HepG2 (cell line): Measurements from ENCODE around the gene TPD52L2. TPM values are rescaled to one million over a fixed set of nuclear protein-coding genes. Genes with fewer than 3 reads are reported as not detected.

Source experiments
- CREM ChIP-seq, 2 experiments: sonication (generic) in 1 of 2; formaldehyde crosslinking in 1 of 2; IDR thresholded peaks; 2 replicates each; pipeline versions ENCODE4 v1.4.0 to v1.6.1; 2016 to 2020; ENCODE audit warnings: antibody characterized with exemption in 1 of 2, mild to moderate bottlenecking in 1 of 2, missing genetic modification reagents in 1 of 2
- CTCF ChIP-seq: sonication (generic); formaldehyde crosslinking; IDR thresholded peaks from 2 replicates; pipeline ENCODE4 v1.5.0; 2020; ENCODE audit warnings: mild to moderate bottlenecking, missing genetic modification reagents, moderate library complexity
- DMAP1 ChIP-seq: IDR thresholded peaks from 2 replicates; pipeline ENCODE4 v1.6.1; 2016
- GMEB2 ChIP-seq: IDR thresholded peaks from 2 replicates; pipeline ENCODE4 v1.6.1; 2016; ENCODE audit warnings: missing biosample characterization, missing genetic modification reagents, low read depth
- GTF3A ChIP-seq: sonication (generic); formaldehyde crosslinking; conservative IDR thresholded peaks from 2 replicates; pipeline ENCODE4 v1.4.0; 2020; ENCODE audit warnings: mild to moderate bottlenecking, missing genetic modification reagents
- HNF4G ChIP-seq, 2 experiments: sonication (generic) in 1 of 2; formaldehyde crosslinking in 1 of 2; IDR thresholded peaks; 2 replicates each; pipeline versions ENCODE4 v1.4.0 to v1.6.1; 2011 to 2020; ENCODE audit warnings: borderline replicate concordance in 2 of 2, low read depth in 2 of 2, mild to moderate bottlenecking in 2 of 2, low read length in 1 of 2, missing genetic modification reagents in 1 of 2, moderate library complexity in 1 of 2
- NFYC ChIP-seq: IDR thresholded peaks from 2 replicates; pipeline ENCODE4 v1.6.1; 2016; ENCODE audit warnings: missing genetic modification reagents, missing compliant biosample characterization
- NR2F6 ChIP-seq, 2 experiments: IDR thresholded peaks; 2 replicates each; pipeline ENCODE4 v1.6.1; 2016; ENCODE audit warnings: antibody characterized with exemption in 1 of 2, mild to moderate bottlenecking in 1 of 2
- PHF21A ChIP-seq: sonication (generic); formaldehyde crosslinking; IDR thresholded peaks from 2 replicates; pipeline ENCODE4 v1.5.0; 2020; ENCODE audit warnings: mild to moderate bottlenecking, missing genetic modification reagents
- POLR2A ChIP-seq, 2 experiments: IDR thresholded peaks; 2 replicates each; pipeline ENCODE4 v1.6.1; 2011; ENCODE audit warnings: low read depth in 2 of 2, low read length in 2 of 2, mild to moderate bottlenecking in 1 of 2, moderate library complexity in 1 of 2; ENCODE audit not compliant: insufficient read depth in 1 of 2
- SRF ChIP-seq: IDR thresholded peaks from 2 replicates; pipeline ENCODE4 v1.6.1; 2011; ENCODE audit warnings: mild to moderate bottlenecking, low read depth, low read length, moderate library complexity
- ZNF180 ChIP-seq: sonication (generic); formaldehyde crosslinking; IDR thresholded peaks from 2 replicates; pipeline ENCODE4 v1.4.0; 2020; ENCODE audit warnings: low read depth, missing genetic modification reagents, borderline replicate concordance
- ZNF766 ChIP-seq: sonication (generic); formaldehyde crosslinking; IDR thresholded peaks from 2 replicates; pipeline ENCODE4 v1.5.0; 2020; ENCODE audit warnings: missing genetic modification reagents, borderline replicate concordance
- ZNF792 ChIP-seq: IDR thresholded peaks from 2 replicates; pipeline ENCODE4 v1.6.1; 2016
- ZNF883 ChIP-seq: sonication (generic); formaldehyde crosslinking; IDR thresholded peaks from 2 replicates; pipeline ENCODE4 v1.5.1; 2020; ENCODE audit warnings: mild to moderate bottlenecking, missing genetic modification reagents; ENCODE audit errors: not compliant biosample characterization
- polyA plus RNA-seq, 8 experiments: library from polyadenylated mRNA; depleted of rRNA in 3 of 8; stranded (reverse) in 7 of 8; unstranded in 1 of 8; fragments of >200 nt; fragmentation: Illumina TruSeq in 4 of 8; extraction: Trizol in 4 of 8; gene quantifications; 2 replicates each; pipeline versions ENCODE4 v1.2.1 to v1.2.3, GENCODE V29; 2011 to 2016; ENCODE audit warnings: low read depth in 4 of 8, missing spikeins in 1 of 8, mixed read lengths in 1 of 8; ENCODE audit not compliant: insufficient read depth in 1 of 8
- total RNA-seq, 5 experiments: library from RNA; depleted of rRNA; stranded (reverse); fragments of >200 nt; fragmentation: Illumina TruSeq; extraction: Trizol; gene quantifications; 2 replicates each; pipeline ENCODE4 v1.2.3, GENCODE V29; 2016; ENCODE audit warnings: low read depth in 1 of 5
- TF ChIP-seq, protein P1 (sequence below): sonication (generic); formaldehyde crosslinking; IDR thresholded peaks from 2 replicates; pipeline ENCODE4 v1.4.0; 2020; ENCODE audit warnings: missing genetic modification reagents, borderline replicate concordance
- TF ChIP-seq, protein P2 (sequence below): sonication (generic); formaldehyde crosslinking; IDR thresholded peaks from 2 replicates; pipeline ENCODE4 v1.8.0; 2022; ENCODE audit warnings: missing genetic modification reagents, mild to moderate bottlenecking, borderline replicate concordance
- TF ChIP-seq, protein P3 (sequence below): sonication (generic); formaldehyde crosslinking; IDR thresholded peaks from 2 replicates; pipeline ENCODE4 v1.5.0; 2020; ENCODE audit warnings: mild to moderate bottlenecking, missing genetic modification reagents

The TPD52L2 gene
- total and polyA plus RNA-seq, 2 of the 13 experiments (the other 11 are each of a cell fraction or from before 2014, with no cell fraction given): 156 to 184 TPM

DNA sequence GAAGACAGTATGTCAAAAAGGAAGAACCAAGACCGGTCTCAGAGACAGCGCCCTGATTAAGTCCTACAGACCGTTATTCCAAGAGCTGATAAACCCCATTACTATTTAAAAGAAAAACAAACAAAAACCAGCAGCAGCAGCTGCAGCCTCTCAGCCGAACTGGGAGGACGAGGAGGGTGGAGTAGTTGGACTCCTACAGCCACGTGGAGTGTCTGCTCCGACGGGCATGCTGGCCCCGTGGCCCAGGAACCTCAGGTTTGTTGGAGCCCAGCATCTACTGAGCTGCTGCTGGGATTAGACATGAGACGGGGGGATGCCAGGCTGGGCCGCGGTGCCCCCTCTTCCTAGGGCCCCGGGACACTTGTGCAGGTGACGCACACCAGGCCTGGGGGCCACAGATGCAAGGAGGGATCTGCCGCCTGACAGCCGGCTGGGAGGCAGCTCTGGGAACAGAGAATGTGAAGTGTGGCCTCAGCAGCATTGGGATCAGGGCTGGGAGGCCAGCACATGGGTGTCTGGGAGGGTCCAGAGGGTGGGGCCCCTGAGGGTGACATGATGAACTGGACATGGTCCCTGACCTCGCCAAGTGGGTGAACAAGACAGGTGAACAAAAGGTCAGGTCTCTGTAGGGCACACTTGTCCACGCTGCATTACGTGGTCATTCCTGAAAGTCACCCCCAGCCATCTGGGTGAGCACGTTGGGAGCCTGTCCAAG is 31.1 kb upstream of the TPD52L2 start (continued):
- no peak for TF ChIP-seq CTCF (CRISPR knock-in tag)
- TF ChIP-seq HNF4G (IDR thresholded peaks at IDR 0.05; ENCODE audit: borderline replicate concordance, low read depth, low read length): no peak
- TF ChIP-seq HNF4G (CRISPR knock-in tag; IDR thresholded peaks at IDR 0.05; ENCODE audit: borderline replicate concordance, low read depth): no peak
- TF ChIP-seq, protein P1, sequence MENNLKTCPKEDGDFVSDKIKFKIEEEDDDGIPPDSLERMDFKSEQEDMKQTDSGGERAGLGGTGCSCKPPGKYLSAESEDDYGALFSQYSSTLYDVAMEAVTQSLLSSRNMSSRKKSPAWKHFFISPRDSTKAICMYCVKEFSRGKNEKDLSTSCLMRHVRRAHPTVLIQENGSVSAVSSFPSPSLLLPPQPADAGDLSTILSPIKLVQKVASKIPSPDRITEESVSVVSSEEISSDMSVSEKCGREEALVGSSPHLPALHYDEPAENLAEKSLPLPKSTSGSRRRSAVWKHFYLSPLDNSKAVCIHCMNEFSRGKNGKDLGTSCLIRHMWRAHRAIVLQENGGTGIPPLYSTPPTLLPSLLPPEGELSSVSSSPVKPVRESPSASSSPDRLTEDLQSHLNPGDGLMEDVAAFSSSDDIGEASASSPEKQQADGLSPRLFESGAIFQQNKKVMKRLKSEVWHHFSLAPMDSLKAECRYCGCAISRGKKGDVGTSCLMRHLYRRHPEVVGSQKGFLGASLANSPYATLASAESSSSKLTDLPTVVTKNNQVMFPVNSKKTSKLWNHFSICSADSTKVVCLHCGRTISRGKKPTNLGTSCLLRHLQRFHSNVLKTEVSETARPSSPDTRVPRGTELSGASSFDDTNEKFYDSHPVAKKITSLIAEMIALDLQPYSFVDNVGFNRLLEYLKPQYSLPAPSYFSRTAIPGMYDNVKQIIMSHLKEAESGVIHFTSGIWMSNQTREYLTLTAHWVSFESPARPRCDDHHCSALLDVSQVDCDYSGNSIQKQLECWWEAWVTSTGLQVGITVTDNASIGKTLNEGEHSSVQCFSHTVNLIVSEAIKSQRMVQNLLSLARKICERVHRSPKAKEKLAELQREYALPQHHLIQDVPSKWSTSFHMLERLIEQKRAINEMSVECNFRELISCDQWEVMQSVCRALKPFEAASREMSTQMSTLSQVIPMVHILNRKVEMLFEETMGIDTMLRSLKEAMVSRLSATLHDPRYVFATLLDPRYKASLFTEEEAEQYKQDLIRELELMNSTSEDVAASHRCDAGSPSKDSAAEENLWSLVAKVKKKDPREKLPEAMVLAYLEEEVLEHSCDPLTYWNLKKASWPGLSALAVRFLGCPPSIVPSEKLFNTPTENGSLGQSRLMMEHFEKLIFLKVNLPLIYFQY: no peak
- TF ChIP-seq PHF21A (CRISPR knock-in tag): peak; percentile 50; the same call in 1 of the 2 replicates
- no peak for TF ChIP-seq SRF
- no peak for TF ChIP-seq NFYC (CRISPR knock-in tag)
- TF ChIP-seq, protein P2, sequence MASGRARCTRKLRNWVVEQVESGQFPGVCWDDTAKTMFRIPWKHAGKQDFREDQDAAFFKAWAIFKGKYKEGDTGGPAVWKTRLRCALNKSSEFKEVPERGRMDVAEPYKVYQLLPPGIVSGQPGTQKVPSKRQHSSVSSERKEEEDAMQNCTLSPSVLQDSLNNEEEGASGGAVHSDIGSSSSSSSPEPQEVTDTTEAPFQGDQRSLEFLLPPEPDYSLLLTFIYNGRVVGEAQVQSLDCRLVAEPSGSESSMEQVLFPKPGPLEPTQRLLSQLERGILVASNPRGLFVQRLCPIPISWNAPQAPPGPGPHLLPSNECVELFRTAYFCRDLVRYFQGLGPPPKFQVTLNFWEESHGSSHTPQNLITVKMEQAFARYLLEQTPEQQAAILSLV (CRISPR knock-in tag): no peak
- TF ChIP-seq NR2F6 (IDR thresholded peaks at IDR 0.05): no peak
- no peak; the same call in 1 of the 2 replicates for TF ChIP-seq NR2F6 (CRISPR knock-in tag; IDR thresholded peaks at IDR 0.05)
- TF ChIP-seq, protein P3, sequence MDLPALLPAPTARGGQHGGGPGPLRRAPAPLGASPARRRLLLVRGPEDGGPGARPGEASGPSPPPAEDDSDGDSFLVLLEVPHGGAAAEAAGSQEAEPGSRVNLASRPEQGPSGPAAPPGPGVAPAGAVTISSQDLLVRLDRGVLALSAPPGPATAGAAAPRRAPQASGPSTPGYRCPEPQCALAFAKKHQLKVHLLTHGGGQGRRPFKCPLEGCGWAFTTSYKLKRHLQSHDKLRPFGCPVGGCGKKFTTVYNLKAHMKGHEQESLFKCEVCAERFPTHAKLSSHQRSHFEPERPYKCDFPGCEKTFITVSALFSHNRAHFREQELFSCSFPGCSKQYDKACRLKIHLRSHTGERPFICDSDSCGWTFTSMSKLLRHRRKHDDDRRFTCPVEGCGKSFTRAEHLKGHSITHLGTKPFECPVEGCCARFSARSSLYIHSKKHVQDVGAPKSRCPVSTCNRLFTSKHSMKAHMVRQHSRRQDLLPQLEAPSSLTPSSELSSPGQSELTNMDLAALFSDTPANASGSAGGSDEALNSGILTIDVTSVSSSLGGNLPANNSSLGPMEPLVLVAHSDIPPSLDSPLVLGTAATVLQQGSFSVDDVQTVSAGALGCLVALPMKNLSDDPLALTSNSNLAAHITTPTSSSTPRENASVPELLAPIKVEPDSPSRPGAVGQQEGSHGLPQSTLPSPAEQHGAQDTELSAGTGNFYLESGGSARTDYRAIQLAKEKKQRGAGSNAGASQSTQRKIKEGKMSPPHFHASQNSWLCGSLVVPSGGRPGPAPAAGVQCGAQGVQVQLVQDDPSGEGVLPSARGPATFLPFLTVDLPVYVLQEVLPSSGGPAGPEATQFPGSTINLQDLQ (CRISPR knock-in tag): no peak
- TF ChIP-seq ZNF180 (CRISPR knock-in tag): no peak
- no peak; the same call in 1 of the 2 replicates for TF ChIP-seq ZNF766 (CRISPR knock-in tag)
- no peak for TF ChIP-seq GMEB2 (CRISPR knock-in tag)
- no peak for TF ChIP-seq DMAP1 (CRISPR knock-in tag)
- no peak for TF ChIP-seq ZNF792 (CRISPR knock-in tag)
- no peak for TF ChIP-seq POLR2A (IDR thresholded peaks at IDR 0.05; ENCODE audit: insufficient read depth in 1 of 2, low read depth in 2 of 2, low read length in 2 of 2)
- peak; percentile 61; the same call in 1 of the 2 replicates for TF ChIP-seq GTF3A
- no peak for TF ChIP-seq ZNF883
- no peak for TF ChIP-seq CREM (IDR thresholded peaks at IDR 0.05)
- TF ChIP-seq CREM (CRISPR knock-in tag; IDR thresholded peaks at IDR 0.05): no peak
